GM12872 (cell line): Measurements from ENCODE around the gene NME2.

ENCODE experiments used
- CTCF ChIP-seq: IDR thresholded peaks from 3 replicates; pipeline ENCODE4 v1.5.1; 2011; ENCODE audit warnings: low read depth, mild to moderate bottlenecking, low read length, moderate library complexity; ENCODE audit not compliant: insufficient read depth

The NME2 gene

GRCh38 chr17:51124640-51125503 is 41.3 kb upstream of the NME2 start:
- no peak for TF ChIP-seq CTCF

- TF ChIP-seq CTCF, result no peak
Observed at GRCh38 chr17:51128076-51128475, 38.1 kb upstream of the NME2 start.

GRCh38 chr17:51132964-51133319 is 33.3 kb upstream of the NME2 start:
- no peak for TF ChIP-seq CTCF

- no peak for TF ChIP-seq CTCF
Observed at GRCh38 chr17:51133365-51133764, 32.8 kb upstream of the NME2 start.

- TF ChIP-seq CTCF, result no peak
Observed at GRCh38 chr17:51135956-51136355, 30.3 kb upstream of the NME2 start.

GRCh38 chr17:51142597-51142996 is 23.6 kb upstream of the NME2 start:
- TF ChIP-seq CTCF, result no peak

GRCh38 chr17:51144266-51145022 is 21.8 kb upstream of the NME2 start:
- no peak for TF ChIP-seq CTCF
